Hepatic stellate cell (primary cell): ENCODE results near the gene ADGRA1.

Experiments
- DNase-seq: peaks from one replicate; pipeline ENCODE4 v3.0.0; 2011; ENCODE audit warnings: low spot score

The ADGRA1 gene

GRCh38 chr10:133178357-133179127 lies 90.8 kb downstream of the ADGRA1 start:
- no peak for DNase-seq

- DNase-seq: no peak
Measured at GRCh38 chr10:133179128-133179520, 91.4 kb downstream of the ADGRA1 start.

GRCh38 chr10:133179651-133180050 lies 91.9 kb downstream of the ADGRA1 start:
- DNase-seq: no peak

GRCh38 chr10:133180192-133180964 lies 92.7 kb downstream of the ADGRA1 start:
- DNase-seq: no peak

GRCh38 chr10:133180965-133181639 lies 93.4 kb downstream of the ADGRA1 start:
- no peak for DNase-seq
